Activated CD8-positive, alpha-beta memory T cell treated with anti-CD3 and anti-CD28 coated beads for 1 hour (primary cell): Measurements from ENCODE around the gene PDK3.

Experiments
- DNase-seq, 2 donors: peaks; one replicate each; pipeline ENCODE4 v3.0.0-alpha.2; 2020; ENCODE audit warnings: low read depth in 1 of 2; ENCODE audit errors: extremely low read depth in 1 of 2

PDK3 gene

DNA sequence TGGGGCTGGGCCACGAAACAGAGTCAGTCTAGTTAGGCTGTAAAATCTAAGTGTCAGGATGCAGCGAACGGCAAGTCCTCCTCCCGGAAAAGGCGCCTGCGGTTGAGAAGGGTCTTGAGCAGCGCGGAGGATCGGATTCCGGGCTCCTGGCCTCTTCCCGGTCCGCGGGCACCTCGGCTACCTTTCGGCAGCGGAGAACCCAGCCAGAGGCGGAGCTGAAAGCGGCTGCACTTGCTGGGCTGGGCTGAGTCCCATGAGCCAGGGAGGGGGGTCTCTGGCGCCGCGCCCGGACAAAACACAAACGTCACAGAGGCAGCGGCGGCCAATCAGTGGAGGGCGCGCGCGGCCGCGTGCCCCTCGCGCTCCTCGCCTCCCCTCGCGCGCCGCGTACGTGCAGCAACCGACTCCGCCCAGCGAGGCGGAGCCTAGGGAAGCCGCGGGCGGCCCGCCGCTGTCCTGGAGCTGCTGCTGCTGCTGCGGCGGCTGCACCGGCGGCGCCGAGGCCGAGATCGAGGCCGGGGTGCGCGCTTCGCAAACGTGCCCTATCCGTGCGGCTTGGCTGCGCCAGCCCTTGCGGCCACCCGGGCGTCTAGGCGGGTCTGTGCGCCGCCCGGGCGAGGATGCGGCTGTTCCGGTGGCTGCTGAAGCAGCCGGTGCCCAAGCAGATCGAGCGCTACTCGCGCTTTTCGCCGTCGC lies at the start of gene PDK3:
TSS of gene PDK3 (plus strand) at position 451 of the 696 bp plus-strand sequence. CDS start at position 621, 170 bp downstream.
- peak; percentile 63 to 73 for DNase-seq

DNA sequence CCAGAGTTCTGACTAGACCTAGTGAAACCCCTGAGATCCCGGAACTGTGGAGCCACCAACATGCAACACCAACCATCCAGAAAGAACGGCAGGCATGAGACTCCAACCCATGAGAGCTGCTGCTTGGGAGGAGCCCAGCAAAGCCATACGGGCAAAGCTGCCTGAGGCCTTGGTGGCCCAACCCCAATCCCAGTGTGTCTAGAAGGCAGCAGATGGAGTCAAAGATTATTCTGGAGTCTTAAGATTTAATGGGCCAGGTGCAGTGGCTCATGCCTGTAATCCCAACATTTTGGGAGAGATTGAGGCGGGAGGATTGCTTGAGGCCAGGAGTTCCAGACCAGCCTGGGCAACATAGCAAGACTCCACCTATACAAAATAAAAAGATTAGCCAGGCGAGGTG lies 49.2 kb upstream of the PDK3 start:
- no peak for DNase-seq

DNA sequence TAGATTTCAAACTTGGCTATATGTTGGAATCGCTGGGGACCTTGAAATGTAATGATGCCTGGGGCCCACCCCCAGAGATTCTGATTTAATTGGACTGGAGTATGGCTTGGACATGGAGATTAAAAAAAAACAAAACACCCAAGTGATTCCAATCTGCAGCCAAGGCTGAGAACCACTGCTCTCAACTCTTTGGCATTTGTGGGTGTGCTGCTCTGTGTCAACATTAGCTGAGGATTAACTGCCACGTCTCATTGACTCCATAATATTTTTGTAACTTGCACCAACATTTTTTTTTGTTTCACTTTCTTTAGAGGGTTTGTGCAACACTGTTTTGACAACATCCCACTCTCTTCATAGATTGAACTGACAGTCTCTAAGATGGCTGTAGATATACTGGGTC lies 41.1 kb upstream of the PDK3 start:
- no peak for DNase-seq

DNA sequence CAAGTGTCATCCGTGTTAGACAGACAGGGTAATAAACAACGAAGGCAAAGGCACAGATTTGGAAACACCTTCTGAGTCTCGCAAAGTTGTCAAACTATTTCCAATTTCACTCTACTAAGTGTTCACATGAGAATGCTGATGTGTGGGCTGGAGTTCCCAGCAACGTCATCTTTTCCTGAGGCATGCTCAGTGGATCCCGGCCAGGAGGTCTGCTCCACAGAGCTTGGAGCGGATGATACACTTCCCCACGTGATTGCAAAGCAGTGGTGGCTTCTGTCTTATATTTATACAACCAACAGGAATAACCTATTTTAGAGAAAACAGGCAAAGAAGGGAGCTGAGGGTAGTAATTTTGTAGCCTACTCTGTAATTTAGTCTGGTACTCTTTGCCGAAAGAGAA lies 40.1 kb upstream of the PDK3 start:
- DNase-seq, result no peak

DNA sequence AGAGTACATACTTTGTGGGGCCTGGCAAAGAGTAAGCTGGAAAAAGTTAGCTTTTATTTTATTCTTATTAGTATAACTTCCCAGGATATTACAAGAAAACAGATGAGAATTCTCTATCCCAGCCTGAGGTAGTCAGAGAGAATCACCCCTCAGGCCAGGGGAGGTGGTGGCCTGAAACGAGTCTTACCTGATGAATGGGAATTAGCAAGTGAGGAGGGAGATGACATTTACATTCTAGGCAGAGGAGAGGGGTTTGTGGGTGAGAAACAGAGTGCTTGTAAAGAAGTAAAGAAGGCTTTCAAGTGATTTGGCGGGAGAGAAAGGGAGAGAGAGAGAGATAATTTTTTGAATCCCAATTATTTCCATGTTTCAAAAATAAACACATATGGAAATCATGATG lies 39.3 kb upstream of the PDK3 start:
- DNase-seq, result no peak

DNA sequence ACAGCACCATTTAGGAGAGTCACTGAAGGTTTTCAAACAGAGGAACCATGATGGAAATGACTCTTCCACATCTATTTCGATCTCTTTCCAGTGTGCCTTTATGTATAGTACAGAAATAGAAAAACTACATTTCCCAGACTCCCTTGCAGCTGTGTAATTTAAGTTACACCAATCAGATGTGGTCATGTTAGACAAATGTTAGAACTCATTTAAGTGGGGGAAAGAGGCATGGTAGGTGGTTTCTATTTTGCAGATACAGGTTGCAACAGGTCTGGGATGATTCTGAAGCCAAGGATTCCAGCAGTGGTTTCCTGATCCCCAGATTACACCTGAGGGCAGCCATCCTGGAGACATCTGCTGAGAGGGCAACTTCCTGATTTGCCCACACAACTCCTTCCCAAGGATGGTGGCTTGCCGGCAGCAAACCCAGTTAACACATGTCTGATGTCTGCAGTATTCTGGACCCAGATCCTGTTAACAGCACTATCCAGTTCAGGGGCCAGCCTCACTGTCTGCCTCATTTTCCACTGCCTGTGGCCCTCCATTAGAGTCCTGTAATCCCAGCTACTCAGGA lies 38.7 kb upstream of the PDK3 start:
- DNase-seq, result no peak

DNA sequence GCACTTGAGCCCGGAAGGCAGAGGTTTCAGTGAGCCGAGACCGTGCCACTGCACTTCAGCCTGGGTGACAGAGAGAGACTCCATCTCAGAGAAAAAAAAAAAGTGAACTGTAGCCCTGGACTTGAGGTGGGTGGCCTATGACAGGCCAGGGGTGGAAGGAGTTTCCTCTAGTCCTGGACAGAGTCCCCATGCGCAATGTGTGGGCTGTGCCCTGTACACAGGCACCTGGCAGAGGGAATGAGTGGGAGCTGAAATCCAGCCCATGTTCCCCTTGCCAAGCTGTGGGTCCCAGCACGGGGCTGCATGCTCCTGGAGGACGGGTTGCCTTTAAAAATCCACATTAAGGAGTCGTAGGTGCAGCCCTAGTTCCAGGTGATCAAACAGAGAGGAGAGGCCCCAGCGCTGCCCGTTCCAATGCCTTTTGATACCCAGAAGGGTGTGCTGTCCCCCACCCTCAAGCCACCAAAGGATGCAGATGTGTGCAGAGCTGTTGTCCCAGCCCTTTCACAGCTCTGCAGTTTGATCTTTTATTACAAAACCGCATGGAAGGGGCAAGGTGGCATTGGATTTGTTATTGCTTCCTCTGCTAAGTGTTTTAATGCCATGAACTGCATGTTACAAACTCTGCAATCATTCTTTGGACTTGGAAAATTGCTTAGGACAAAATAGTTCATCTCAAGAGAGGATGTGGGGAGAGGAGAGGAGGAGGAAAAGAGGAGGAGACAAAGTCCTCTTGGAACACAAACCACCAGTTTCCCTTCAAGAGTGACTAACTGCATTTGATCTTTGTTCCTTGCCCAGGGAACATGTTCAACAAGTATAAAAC lies 38.0 kb upstream of the PDK3 start:
- no peak for DNase-seq

DNA sequence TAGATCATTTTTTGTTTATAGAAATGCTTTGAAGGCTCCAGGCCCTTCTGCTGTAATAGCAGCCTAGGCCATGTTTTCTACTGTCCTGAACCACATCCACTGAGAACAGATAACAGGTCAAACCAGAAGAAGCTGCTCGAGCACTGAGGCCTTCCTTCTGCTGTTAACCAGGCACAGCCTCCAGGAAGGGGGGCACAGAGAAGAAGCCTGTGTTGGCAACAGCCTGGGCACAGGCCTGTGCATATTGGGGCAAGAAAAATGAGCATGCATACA lies 37.4 kb upstream of the PDK3 start:
- DNase-seq, result no peak

DNA sequence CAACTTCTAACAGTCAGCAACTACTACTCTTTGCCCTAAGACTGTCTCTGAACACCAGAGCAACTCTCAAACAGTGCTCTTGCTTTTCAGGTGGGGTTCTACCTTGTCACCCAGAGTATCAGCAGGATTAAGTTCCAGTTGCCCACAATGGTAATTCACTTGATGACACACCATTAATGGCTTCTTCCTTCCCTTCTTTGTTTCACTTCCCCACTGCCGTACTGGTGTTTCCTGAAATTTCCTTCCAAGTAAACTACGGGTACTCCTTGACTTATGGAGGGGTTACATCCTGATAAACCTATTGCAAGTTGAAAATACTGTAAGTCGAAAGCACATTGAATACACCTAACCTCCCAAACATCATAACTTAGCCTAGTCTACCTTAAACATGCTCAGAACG lies 36.6 kb upstream of the PDK3 start:
- no peak for DNase-seq

DNA sequence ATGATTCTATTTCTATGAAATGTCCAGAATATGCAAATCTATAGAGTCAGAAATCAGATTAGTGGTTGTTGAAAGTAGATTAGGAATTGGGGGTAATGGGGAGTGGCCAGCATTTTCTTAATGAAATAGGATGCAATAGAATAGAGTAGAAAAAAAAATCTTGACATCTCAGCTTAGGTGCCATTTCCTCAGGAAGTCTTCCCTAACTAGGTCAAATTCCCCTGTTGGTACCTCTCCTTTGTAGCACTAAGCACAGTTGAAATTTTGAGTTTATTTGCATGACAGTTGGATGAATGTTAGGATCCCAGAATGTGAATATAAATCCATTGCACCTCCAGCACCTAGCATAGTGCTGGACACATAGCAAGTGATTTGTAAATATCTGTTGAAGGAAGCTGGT lies 30.0 kb upstream of the PDK3 start:
- DNase-seq, result no peak

DNA sequence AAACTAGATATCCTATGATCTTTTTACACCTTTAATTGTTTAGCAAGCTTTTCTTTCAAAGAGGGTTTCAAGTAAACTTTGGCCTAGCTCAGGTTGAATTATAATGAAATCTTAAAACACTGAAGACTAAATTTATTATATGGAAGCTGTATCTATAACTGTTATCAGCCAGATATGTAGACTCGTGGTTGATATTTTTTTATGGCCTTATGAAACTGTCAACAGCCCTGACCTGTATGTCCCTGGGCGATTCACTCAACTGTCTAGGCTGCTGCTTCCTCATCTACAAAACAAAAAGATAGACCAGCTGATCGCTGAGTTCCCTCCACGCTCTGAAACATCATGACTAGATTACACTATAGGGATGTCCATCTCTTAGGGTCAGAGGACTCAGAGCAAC lies 21.2 kb upstream of the PDK3 start:
- DNase-seq, result no peak

DNA sequence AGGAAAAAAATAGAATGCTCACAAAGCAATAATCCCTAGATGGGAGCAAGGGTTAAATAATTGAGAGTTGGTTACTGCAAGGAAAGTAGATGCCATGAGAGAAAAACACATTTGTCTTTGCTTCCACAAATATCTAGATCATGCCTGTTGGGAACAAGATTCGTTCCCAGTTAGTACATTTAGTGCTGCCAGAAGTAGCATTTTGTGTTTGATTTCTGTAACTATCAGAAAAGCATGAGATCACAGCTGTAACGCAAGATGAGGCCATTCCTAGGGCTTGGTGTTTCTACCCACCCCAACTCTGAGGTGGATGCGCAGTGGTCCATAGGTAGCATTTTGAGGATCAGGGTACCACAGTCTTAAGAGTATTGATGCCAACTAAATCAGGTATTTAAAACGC lies 20.4 kb upstream of the PDK3 start:
- no peak for DNase-seq

DNA sequence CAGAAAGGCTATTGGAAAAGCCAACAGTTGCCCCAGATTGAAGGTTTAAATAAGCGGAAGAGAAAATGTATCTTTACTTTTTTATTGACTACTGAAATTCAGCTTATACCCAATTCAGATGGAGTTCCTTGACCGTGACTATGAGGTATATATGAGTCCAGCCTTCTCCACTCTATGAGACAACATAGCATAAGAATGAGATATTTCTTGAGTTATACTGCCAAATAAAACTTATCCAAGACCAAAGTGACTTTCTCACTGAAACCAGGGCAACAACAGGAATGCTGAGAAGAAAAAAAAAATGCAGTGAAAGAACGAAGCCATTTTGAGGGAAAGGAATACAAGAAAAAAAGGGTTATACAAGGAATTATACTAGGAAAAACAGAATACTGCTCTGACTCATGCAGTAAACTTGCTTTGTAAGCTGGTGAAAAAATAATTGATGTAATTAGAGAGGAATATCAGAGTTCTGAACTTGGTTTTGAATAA lies 16.3 kb upstream of the PDK3 start:
- no peak for DNase-seq

DNA sequence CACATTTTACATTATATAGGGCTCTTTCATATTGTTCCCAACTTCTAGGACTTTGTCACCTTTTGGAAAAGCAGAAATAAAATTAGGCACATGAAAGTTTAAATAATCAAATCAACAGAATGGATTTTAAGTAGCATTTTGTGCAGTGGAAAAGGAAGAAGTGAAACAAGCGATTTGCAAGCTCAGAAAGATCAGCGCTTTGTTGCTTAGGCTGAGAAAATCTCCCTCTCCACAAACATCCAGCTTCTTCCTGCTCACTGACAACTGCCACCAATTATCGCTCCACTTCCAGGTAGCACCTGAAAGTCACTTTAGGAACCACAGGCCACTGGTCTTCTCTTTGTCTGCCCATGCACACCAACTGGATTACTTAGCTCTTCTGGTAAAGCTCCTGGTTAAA lies 2.0 kb upstream of the PDK3 start:
- no peak for DNase-seq

DNA sequence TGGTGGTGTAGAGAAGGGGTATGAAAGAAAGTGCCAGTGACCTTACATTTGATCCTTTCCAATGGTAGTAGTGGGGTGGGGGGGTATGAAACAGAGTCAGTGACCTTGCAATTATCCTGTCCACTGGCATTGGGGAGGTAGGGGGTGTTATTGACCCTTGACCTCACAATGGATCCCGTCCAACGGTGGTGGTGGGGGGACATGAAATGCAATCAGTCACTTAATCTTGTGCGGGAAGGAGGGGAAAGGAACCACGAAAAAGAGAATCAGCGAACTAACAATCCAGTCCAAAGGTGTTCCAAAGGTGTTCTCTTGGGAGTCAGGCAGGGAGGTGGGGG lies 619 bp upstream of the PDK3 start:
- no peak for DNase-seq

DNA sequence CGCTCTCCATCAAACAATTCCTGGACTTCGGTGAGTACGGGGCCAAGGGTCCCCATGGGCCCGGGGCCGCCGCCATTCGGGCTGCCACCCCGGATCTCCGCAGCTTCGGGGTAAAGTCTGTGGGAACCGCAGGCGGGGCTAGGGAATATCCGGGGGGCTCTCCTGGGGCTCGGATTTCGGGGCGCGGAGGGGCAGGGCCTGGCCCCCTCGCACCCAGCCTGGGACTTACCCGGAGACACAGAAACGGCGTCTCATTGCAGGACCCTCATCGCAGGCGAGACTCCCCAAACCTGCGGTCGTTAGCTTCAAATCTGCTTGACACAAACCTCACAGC lies 413 bp downstream of the PDK3 start:
- DNase-seq, result no peak

DNA sequence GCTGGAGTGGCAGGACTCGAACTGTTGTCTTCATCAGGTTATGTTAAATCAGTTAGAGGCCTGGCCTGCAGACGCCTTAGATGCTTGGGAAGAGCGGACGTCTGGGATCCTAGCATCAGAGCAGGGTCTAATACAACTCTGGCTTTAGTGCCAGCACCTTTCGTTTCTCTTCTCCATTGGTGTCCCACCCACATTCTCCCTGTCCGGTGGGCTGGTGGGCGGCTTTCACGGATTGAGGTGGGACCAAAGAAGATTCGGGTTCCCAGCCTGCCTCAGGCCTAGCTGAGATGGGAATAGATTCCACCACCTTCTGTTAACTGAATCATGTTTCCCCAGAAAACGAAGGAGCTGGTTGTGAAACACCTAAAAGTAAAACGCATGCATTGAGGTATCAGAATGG lies 939 bp downstream of the PDK3 start:
- DNase-seq, result no peak

DNA sequence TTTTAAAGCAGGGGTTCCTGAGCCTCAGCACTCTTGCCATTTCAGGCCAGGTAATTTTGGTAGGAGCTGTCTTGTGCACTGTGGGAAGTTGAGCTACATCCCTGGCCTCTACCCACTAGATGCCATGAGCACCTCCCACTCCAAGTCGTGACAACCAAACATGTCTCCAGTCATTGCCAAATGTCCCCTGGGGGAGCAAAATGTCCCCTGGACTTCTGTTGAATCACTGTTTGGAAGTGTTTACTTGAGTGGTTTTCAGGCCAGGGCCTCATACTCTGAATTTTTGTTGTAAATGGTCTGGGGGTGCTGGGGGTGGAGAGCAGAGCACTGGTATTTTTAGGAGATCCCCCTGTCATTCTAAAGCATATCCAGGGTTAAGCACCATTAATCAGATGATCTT lies 3.2 kb downstream of the PDK3 start:
- no peak for DNase-seq

DNA sequence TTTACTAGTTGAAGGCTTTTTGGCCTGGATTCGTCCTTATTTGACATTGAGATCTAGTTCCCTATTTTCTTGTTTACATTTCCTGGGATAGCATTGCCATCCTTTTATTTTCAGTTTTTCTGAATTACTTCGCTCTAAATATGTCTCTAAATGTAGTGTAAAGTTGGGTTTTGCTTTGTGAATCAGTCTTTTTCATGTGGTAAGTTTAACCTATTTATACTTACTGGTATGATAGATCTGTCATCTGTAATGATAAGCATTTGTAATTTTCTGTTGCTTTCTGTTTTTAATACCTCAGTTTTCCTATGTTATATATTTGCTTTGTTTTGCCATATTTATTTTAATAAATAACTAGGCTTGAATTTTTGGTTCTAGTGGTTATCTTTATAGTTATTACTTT lies 6.7 kb downstream of the PDK3 start:
- DNase-seq, result no peak

DNA sequence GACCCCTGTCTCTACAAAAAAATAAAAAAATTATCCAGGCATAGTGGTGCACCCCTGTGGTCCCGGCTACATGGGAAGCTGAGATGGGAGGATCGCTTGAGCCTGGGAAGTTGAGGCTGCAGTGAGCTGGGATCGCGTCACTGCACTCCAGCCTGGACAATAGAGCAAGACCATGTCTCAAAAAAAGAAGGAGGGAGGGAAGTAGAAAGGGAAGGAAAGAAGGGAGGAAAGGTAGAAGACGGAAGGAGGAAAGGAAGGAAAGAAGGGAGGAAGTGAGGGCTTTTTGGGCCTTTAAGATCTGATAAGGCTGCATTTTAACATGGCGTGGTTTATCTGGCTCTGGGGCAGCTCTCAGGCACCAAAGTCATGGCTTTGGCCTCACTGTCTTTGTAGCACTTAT lies 10.4 kb downstream of the PDK3 start:
- no peak for DNase-seq

DNA sequence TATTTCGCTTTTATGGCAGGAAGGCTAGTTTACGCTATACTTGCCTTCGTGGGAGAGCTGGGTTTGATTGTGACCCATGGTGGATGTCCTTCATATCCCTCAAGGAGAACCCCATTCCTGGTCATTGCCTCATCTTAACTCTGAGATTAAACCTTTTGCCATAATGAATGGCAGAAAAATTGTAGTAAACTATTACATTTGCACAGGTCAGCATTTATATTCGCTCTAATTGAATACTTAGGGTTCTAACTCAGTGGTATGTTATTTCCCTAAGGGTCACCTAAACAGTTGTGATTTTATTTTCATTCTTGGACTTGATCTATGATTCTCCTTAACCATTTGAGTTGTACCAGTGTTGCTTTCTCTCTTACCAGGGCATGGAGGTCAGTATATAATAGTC lies 13.4 kb downstream of the PDK3 start:
- no peak for DNase-seq

DNA sequence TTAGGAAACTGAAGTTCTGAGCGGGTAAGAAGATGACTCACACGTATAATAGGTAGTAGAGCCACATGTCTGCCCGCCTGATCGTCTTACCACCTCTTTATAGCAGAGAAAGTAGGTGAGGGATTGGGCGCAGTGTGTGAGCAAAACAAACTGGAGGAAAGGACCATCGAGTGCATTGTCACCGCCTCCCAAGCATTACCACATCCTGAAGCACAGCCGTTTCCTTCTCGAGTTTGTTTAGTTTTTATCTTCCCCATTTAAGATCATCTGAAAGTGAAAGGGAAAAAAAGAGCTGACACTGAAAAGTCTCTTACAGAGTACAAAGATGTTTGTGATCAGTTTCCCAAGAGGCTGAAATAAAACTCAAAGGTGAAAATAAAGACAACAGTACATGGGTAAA lies 14.8 kb downstream of the PDK3 start:
- DNase-seq, result peak; percentile 19 to 44
